NB4 (cell line): ENCODE results near the gene ENPP6.

Experiments used
- CTCF ChIP-seq: IDR thresholded peaks from one replicate; pipeline ENCODE4 v1.5.1; 2012; ENCODE audit warnings: low read depth, low read length
- MAX ChIP-seq: IDR thresholded peaks from 2 replicates; pipeline ENCODE4 v1.6.1; 2011; ENCODE audit warnings: low read depth, low read length
- POLR2A ChIP-seq: IDR thresholded peaks from 2 replicates; pipeline ENCODE4 v1.6.1; 2011; ENCODE audit warnings: mild to moderate bottlenecking; ENCODE audit not compliant: insufficient read length; ENCODE audit errors: extremely low read depth

- TF ChIP-seq CTCF (no peak), POLR2A (no peak), MAX (no peak)
Measured at GRCh38 chr4:184136525-184136924, 81.1 kb downstream of the ENPP6 start.
